ENCODE measurements around the gene MAP2K7. TPM values are rescaled to one million over a fixed set of nuclear protein-coding genes. Genes with fewer than 3 reads are reported as not detected.
A peak's percentile ranks its signal among the peaks of the same experiment; 100 is the strongest.

The MAP2K7 gene
- total RNA-seq, 1 experiment from 2014 or later: 37.4 TPM

DNA sequence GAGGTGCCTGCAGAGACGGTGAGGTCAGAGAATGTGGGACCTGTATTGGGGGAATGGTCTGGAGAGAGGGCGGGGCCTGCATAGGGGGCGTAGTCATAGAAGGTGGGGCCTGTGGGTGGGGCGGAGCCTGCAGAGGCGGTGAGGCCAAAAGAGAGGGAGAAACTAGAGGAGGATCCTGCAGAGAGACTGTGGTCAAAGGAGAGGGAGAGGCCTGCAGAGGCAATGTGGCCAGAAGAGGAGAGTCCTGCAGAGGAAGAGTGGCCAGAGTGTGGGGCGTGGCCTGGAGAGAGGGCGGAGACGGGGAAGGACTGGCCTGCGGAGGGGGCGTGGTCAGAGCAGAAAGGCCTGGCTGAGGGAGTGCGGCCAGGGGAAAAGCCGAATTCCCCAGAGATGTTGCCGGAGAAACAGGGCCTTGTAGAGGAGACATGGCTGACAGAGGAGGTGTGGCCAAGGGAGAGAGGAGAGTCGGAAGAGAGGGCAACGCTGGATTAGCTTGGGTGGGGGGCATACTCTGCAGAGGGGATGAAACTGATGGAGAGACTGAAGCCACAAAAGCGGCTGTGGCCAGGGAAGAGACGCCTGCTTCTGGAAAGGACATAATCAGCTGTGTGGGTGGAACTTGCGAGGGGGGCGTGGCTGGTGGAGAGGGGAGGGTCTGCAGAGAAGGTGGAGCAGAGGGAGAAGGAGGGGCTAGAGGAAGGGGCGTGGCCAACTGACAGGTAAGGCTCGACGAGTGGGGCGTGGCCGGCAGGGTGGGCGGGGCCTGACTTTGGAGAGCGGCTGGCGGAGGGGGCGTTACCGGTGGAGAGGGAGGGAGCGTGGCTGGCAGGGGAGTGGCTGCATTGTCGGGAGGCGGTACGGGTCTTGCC is 32.0 kb upstream of the MAP2K7 start:
- no peaks in the 10 kb centered on the region; the same call in 1 of the 2 replicates for H3K27me3 ChIP-seq (replicated peaks; ENCODE audit: control insufficient read depth, insufficient read depth, low read length)
- Mint-ChIP-seq H3K27ac (ENCODE audit: unreplicated experiment) (peak overlapping the region; percentile 45), H3K9me3 (ENCODE audit: unreplicated experiment) (no peaks in the 10 kb centered on the region), H3K4me1 (ENCODE audit: low read depth, unreplicated experiment) (peaks cover 9% of the 10 kb centered on the region), H3K36me3 (ENCODE audit: insufficient read depth, unreplicated experiment) (peaks cover 19% of the 10 kb centered on the region), H3K27me3 (ENCODE audit: insufficient read depth, unreplicated experiment) (no peaks in the 10 kb centered on the region), H3K4me3 (ENCODE audit: unreplicated experiment) (peak overlapping the region; percentile 87)
- intact Hi-C loops (cut with micrococcal nuclease; ENCODE audit: unreplicated experiment): no loop called here
- H3K36me3 ChIP-seq (ENCODE audit: control insufficient read depth, insufficient read depth, low read length): no peaks in the 10 kb centered on the region
- no peak overlapping the region for H3K4me3 ChIP-seq (ENCODE audit: low read depth, low read length)
- no peaks in the 10 kb centered on the region for H3K9me3 ChIP-seq
- TF ChIP-seq CTCF (IDR thresholded peaks at IDR 0.05; ENCODE audit: insufficient read depth in 1 of 2, low read depth in 1 of 2, low read length in 1 of 2, severe bottlenecking in 1 of 2, unreplicated experiment in 1 of 2): no peak
- DNase-seq: peak; percentile 89 to 95
- CTCF ChIA-PET: interaction anchor here (0.8 to 1.2 kb wide), 2 partner anchors 9 to 18 kb away, joined by 3 to 5 read pairs; no protein-coding TSS in a partner anchor
- POLR2A ChIA-PET: no interaction called here
- peaks cover 11% of the 10 kb centered on the region for H3K4me1 ChIP-seq
- BruUV-seq (replicated peaks): TSS peak; percentile 19

- H3K9me3 Mint-ChIP-seq (ENCODE audit: unreplicated experiment): no peaks in the 10 kb centered on the region
- H3K36me3 Mint-ChIP-seq (ENCODE audit: insufficient read depth, unreplicated experiment): peaks cover 13% of the 10 kb centered on the region
- no peaks in the 10 kb centered on the region for H3K36me3 ChIP-seq (ENCODE audit: control insufficient read depth, insufficient read depth, low read length)
- no peak overlapping the region for H3K27ac Mint-ChIP-seq (ENCODE audit: unreplicated experiment)
- ChIA-PET POLR2A (no interaction called here), CTCF (interaction anchor here (0.8 kb wide), 1 partner anchor 10 kb away, joined by 3 read pairs; no protein-coding TSS in a partner anchor)
- H3K27me3 ChIP-seq (replicated peaks; ENCODE audit: control insufficient read depth, insufficient read depth, low read length): no peaks in the 10 kb centered on the region
- peak overlapping the region; percentile 87 for H3K4me3 Mint-ChIP-seq (ENCODE audit: unreplicated experiment)
- H3K4me1 ChIP-seq: peaks cover 11% of the 10 kb centered on the region
- H3K4me3 ChIP-seq (ENCODE audit: low read depth, low read length): no peak overlapping the region
- H3K4me1 Mint-ChIP-seq (ENCODE audit: low read depth, unreplicated experiment): peaks cover 9% of the 10 kb centered on the region
- no peak for TF ChIP-seq CTCF (IDR thresholded peaks at IDR 0.05; ENCODE audit: insufficient read depth in 1 of 2, low read depth in 1 of 2, low read length in 1 of 2, severe bottlenecking in 1 of 2, unreplicated experiment in 1 of 2)
- no peaks in the 10 kb centered on the region for H3K9me3 ChIP-seq
- H3K27me3 Mint-ChIP-seq (ENCODE audit: insufficient read depth, unreplicated experiment): no peaks in the 10 kb centered on the region
- intact Hi-C loops (cut with micrococcal nuclease; ENCODE audit: unreplicated experiment): no loop called here
- no peak for DNase-seq
- no TSS peak for BruUV-seq (replicated peaks)
These were observed 31.1 kb upstream of the MAP2K7 start for GRCh38 chr19:7872306-7873204.
